NCI-H1105 (cell line): Measurements from ENCODE around the gene ATG4C.
"Not testable (repeated sequence)": the region's sequence is repeated elsewhere in the genome, so short reads cannot be mapped to it uniquely, and the experiment has no call there.

Experiments used
- DNase-seq: peaks from one replicate; lab custom pipeline; 2025; lab: John Stamatoyannopoulos, UW

ATG4C gene, protein sequence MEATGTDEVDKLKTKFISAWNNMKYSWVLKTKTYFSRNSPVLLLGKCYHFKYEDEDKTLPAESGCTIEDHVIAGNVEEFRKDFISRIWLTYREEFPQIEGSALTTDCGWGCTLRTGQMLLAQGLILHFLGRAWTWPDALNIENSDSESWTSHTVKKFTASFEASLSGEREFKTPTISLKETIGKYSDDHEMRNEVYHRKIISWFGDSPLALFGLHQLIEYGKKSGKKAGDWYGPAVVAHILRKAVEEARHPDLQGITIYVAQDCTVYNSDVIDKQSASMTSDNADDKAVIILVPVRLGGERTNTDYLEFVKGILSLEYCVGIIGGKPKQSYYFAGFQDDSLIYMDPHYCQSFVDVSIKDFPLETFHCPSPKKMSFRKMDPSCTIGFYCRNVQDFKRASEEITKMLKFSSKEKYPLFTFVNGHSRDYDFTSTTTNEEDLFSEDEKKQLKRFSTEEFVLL

DNA sequence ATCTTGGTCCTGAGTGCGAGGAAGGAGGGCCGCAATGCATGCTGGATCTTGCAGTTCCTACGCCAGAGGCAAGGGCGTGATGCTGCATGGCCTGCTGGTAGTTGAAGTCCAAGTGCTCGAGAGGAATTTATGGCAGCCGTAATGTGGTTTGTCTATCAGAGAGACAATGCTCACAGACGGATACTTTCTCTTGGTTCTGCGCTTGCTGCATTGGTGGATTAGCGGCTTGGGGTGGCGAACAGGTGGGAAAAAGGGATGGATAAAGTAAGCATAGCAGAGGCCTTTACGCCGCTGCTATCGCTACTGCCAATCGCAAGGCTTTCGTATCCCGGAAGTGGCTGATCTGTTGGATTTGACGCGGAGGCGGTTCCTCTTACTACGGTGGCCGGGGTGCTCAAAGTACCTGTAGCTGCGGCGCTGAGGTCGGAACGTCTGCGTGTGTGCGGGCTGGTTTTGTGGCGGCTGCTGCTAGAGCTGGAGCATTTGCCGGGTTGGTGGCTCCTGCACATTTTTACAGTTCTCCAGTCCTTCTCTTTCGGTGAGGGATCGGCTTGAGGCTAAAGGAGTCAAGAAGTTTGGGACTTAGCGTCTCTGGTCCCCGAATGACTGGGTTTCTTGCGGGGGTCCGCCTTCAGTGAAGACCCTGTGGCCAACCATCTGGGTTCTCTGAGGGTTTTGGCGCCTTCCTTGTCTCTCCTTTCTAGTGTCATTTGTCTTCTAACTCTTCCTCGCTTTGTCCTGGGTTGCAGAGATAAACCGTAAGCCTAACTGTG is at the start of gene ATG4C:
Gene ATG4C (plus strand): TSS at position 397 of the 773 bp plus-strand sequence. CDS start 19,655 bp downstream, outside the sequence.
- peak; percentile 94 for DNase-seq

GRCh38 chr1:62735491-62736171 is 48.3 kb upstream of the ATG4C start:
- DNase-seq, result no peak

GRCh38 chr1:62740701-62741100 is 43.2 kb upstream of the ATG4C start:
- DNase-seq, result not testable (repeated sequence)

DNA sequence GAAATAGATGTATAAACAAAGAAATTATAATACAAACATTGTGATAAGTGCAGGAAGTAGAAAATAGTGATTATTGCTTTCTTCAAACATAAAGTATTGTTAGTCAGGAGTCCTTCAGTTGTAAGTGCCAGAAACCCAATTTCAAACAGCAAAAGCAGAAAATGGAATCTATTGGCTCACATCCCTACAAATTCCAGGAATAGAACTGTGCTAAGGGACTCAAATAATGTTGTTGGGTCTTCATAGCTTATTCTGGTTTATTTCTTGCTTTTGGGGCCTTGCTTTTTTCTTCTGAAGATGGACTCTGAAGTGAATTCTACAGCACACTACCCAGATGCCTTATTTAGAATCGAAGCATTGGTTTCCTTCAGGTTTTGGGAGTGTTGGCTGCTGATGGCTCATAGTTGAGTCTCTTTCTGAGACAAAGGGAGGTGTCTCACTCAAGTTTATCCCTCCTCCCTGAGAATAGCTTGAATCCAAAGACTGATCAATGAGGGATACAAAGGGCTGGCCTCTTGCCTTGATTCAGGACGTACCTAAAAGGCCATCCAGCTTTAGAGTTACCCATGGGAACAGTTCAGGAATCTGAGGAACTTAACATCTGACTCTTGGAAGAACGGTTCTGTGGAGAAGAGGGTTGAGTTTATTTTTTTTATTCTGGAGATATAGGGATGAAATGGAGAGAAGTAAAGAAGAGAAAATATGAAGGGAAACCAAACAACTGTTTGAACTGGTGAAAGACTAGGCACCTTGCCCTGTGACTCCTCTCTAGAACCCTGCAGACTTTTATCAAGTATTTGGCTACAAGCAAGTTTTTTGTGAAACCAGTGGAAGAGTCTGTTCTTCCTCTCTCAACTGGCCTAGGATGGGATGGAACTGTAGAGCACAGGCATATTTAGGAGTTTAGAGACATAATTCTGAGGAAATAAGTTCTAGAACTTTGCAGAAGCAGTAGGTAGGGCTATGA is 39.0 kb upstream of the ATG4C start:
- no peak for DNase-seq

- DNase-seq, result peak; percentile 56
Observed at GRCh38 chr1:62746086-62746808, 37.7 kb upstream of the ATG4C start.

DNA sequence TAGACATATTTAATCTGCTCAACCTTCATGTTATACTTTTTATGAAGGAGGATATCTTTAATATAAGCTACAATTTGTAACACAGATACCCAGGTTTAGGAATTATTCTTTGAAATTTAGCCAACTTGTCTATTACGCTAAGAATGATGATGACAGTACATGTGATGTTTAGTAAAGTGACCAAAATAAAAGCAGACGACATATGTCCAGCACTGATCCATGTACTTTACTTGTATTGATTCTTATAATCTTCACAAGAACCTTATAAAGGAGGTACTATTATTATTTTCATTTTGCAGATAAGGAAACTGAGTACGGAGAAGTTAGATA is 37.2 kb upstream of the ATG4C start:
- DNase-seq, result no peak

GRCh38 chr1:62753031-62753965 is 30.6 kb upstream of the ATG4C start:
- DNase-seq, result no peak

- DNase-seq, result not testable (repeated sequence)
Observed at GRCh38 chr1:62754938-62755337, 29.0 kb upstream of the ATG4C start.

GRCh38 chr1:62756255-62756884 is 27.6 kb upstream of the ATG4C start:
- DNase-seq, result not testable (repeated sequence)

DNA sequence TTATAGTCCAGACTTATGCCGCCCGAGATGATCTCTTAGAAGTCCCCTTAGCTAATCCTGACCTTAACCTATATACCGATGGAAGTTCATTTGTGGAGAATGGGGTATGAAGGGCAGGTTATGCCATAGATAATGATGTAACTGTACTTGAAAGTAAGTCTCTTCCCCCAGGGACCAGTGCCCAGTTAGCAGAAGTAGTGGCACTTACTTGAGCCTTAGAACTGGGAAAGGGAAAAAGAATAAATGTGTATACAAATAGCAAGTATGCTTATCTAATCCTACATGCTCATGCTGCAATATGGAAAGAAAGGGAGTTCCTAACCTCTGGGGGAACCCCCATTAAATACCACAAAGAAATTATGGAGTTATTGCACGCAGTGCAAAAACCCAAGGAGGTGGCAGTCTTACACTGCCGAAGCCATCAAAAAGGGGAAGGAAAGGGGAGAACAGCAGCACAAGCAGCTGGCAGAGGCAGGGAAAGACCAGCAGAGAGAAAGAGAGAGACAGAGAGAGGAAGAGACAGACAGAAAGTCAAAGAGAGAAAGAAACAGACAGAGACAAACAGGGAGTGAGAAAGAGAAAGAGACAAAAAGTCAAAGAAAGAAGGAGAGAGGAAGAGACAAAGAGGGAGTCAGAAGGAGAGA is 24.6 kb upstream of the ATG4C start:
- not testable (repeated sequence) for DNase-seq

DNA sequence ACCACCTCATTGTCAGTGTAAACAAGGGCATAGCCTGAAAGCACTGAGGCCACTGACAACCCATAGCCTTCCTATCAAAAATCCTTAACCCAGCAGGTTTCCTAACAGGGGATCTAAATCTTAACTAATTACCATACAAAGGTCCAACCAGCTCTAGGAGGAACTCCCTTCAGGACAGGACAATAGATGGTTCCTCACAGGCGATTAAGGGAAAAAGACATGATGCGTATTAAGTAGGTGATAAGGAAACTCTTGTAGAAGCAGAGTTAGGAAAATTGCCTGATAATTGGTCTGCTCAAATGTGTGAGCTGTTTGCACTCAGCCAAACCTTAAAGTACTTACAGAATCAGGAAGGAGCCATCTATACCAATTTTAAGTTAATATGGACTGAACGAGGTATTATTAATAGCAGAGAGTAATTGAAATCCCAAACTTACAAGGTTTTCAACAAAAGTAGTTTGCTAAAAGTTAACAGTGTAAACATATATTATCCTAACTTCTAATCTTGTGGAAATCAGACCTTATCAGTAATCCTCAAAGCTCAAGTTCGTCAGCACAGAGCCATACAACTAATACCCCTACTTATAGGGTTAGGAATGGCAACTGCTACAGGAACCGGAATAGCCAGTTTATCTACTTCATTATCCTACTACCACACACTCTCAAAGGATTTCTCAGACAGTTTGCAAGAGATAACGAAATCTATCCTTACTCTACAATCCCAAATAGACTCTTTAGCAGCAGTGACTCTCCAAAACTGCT is 23.7 kb upstream of the ATG4C start:
- DNase-seq, result not testable (repeated sequence)

GRCh38 chr1:62761223-62761870 is 22.6 kb upstream of the ATG4C start:
- DNase-seq, result not testable (repeated sequence)

GRCh38 chr1:62762027-62762426 is 21.9 kb upstream of the ATG4C start:
- not testable (repeated sequence) for DNase-seq

GRCh38 chr1:62765981-62766380 is 18.0 kb upstream of the ATG4C start:
- no peak for DNase-seq

DNA sequence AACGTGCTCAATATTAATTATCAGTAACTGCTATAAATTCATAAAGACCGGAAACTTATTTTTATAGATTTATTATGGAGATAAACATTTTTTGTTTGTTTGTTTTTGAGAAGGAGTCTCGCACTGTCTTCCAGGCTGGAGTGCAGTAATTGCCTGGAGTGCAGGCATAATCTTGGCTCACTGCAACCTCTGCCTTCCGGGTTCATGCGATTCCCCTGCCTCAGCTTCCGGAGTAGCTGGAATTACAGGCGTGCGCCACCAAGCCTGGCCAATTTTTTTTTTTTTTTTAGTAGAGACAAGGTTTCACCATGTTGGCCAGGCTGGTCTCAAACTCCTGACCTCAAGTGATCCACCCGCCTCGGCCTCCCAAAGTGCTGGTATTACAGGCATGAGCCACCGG is 15.4 kb upstream of the ATG4C start:
- not testable (repeated sequence) for DNase-seq

GRCh38 chr1:62772607-62773295 is 11.2 kb upstream of the ATG4C start:
- no peak for DNase-seq

GRCh38 chr1:62774006-62774405 is 9.9 kb upstream of the ATG4C start:
- DNase-seq, result no peak
